HCT116 (cell line): ENCODE data around the gene OR14A2. TPM values are rescaled to one million over a fixed set of nuclear protein-coding genes. Genes with fewer than 3 reads are reported as not detected.

Source experiments
- ATAC-seq: fragments of 200-7000 bp; cut with Tn5 transposase; 2 replicates; pipeline ENCODE4 v1.9.1; 2020; ENCODE audit warnings: mild to moderate bottlenecking, moderate library complexity
- BruUV-seq: library from RNA; stranded (reverse); fragments of 400-500 nt; replicated peaks from 2 replicates; lab custom pipeline; 2021; lab: Mats Ljungman, UMichigan
- CTCF ChIA-PET: fragments of 300-600 bp; sonication (Branson Sonifier 250); formaldehyde crosslinking; loops from one replicate; lab custom pipeline; 2021; ENCODE audit warnings: antibody characterized with exemption; lab: Charles Lee
- POLR2A ChIA-PET: fragments of 300-600, 350-600 bp; sonication (Branson Sonifier 250); formaldehyde crosslinking; loops from one replicate; lab custom pipeline; 2021; ENCODE audit warnings: antibody characterized with exemption; lab: Charles Lee
- RAD21 ChIA-PET, 2 experiments: fragments of 300-600 bp; sonication (Branson Sonifier 250); formaldehyde crosslinking; loops; one replicate each; lab custom pipeline; 2023; ENCODE audit warnings: low total read pairs in 2 of 2; ENCODE audit not compliant: uncharacterized antibody in 2 of 2, unreplicated experiment in 2 of 2, low non-redundant PET in 1 of 2; lab: Charles Lee
- DNase-seq: peaks from one replicate; pipeline ENCODE4 v3.0.0-alpha.2; 2010; ENCODE audit warnings: low read depth, low spot score
- H2AFZ ChIP-seq: fragments of 200-600 bp; shearing (Covaris generic), sonication (generic); 2 replicates; pipeline ENCODE4 v1.6.1; 2017; ENCODE audit warnings: low read depth, mixed run types, mixed read lengths, antibody characterized with exemption, low read length; ENCODE audit not compliant: poor library complexity, severe bottlenecking
- H3K27ac ChIP-seq: 2 replicates; pipeline ENCODE4 v1.5.1; 2012; ENCODE audit warnings: low read depth, low read length
- H3K27me3 ChIP-seq: fragments of 200-600 bp; sonication (generic); 2 replicates; pipeline ENCODE4 v1.6.1; 2016; ENCODE audit warnings: mixed run types, low read length, mixed read lengths; ENCODE audit not compliant: insufficient read depth
- H3K36me3 ChIP-seq, 2 experiments: fragments of 200-500 bp in 1 of 2; fragments of 200-600 bp in 1 of 2; sonication (Bioruptor generic) in 1 of 2; sonication (generic) in 1 of 2; 2 replicates each; pipeline versions ENCODE4 v1.5.1 to v1.6.1; 2014 to 2016; ENCODE audit warnings: low read length in 2 of 2, inconsistent platforms in 1 of 2, mixed read lengths in 1 of 2, mixed run types in 1 of 2; ENCODE audit not compliant: insufficient read depth in 2 of 2, control insufficient read depth in 1 of 2
- H3K4me1 ChIP-seq, 2 experiments: fragments of 200-600 bp in 1 of 2; sonication (generic) in 1 of 2; 2 replicates each; pipeline versions ENCODE4 v1.5.1 to v1.6.1; 2012 to 2017; ENCODE audit warnings: low read length in 2 of 2, inconsistent platforms in 1 of 2, mild to moderate bottlenecking in 1 of 2, mixed read lengths in 1 of 2, mixed run types in 1 of 2, moderate library complexity in 1 of 2; ENCODE audit not compliant: insufficient read depth in 2 of 2, control insufficient read depth in 1 of 2
- H3K4me2 ChIP-seq: fragments of 200-600 bp; sonication (generic); 2 replicates; pipeline ENCODE4 v1.6.1; 2017; ENCODE audit warnings: mixed run types, low read length, mixed read lengths
- H3K4me3 ChIP-seq, 2 experiments: fragments of 200-600 bp in 1 of 2; sonication (generic) in 1 of 2; replicated peaks in 1 of 2; 2 replicates each; pipeline ENCODE4 v1.5.1; 2011 to 2016; ENCODE audit warnings: low read length in 2 of 2, control low read depth in 1 of 2, low read depth in 1 of 2, mild to moderate bottlenecking in 1 of 2, mixed read lengths in 1 of 2, mixed run types in 1 of 2
- H3K79me2 ChIP-seq: fragments of 200-600 bp; sonication (generic); 2 replicates; pipeline ENCODE4 v1.6.1; 2017; ENCODE audit warnings: mild to moderate bottlenecking, mixed run types, low read length, moderate library complexity, mixed read lengths; ENCODE audit not compliant: insufficient read depth
- H3K9ac ChIP-seq: fragments of 200-600 bp; sonication (generic); 2 replicates; pipeline ENCODE4 v1.6.1; 2016; ENCODE audit warnings: low read length, mixed read lengths
- H3K9me2 ChIP-seq: fragments of 200-600 bp; sonication (generic), shearing (Covaris generic); 2 replicates; pipeline ENCODE4 v1.6.1; 2017; ENCODE audit warnings: mixed run types, mild to moderate bottlenecking, moderate library complexity; ENCODE audit not compliant: insufficient read depth
- H3K9me3 ChIP-seq, 2 experiments: fragments of 200-500 bp in 1 of 2; fragments of 200-600 bp in 1 of 2; sonication (Bioruptor generic) in 1 of 2; sonication (generic) in 1 of 2; 2 replicates each; pipeline ENCODE4 v1.6.1; 2014 to 2017; ENCODE audit warnings: low read length in 2 of 2, mixed read lengths in 2 of 2, inconsistent platforms in 1 of 2, low read depth in 1 of 2, mild to moderate bottlenecking in 1 of 2, mixed run types in 1 of 2, moderate library complexity in 1 of 2; ENCODE audit not compliant: control insufficient read depth in 1 of 2, insufficient read depth in 1 of 2
- H4K20me1 ChIP-seq: fragments of 200-600 bp; sonication (generic), shearing (Covaris generic); 2 replicates; pipeline ENCODE4 v1.6.1; 2017; ENCODE audit warnings: mixed run types, mild to moderate bottlenecking, moderate library complexity; ENCODE audit not compliant: insufficient read depth
- CBX3 ChIP-seq: IDR thresholded peaks from 2 replicates; pipeline ENCODE4 v1.6.1; 2012; ENCODE audit warnings: low read depth
- EGR1 ChIP-seq: IDR thresholded peaks from 2 replicates; pipeline ENCODE4 v1.6.1; 2012; ENCODE audit warnings: low read depth
- ELF1 ChIP-seq: IDR thresholded peaks from 2 replicates; pipeline ENCODE4 v1.6.1; 2012; ENCODE audit warnings: low read depth, borderline replicate concordance
- EZH2 ChIP-seq: fragments of 200-600 bp; sonication (generic); IDR thresholded peaks from 2 replicates; pipeline ENCODE4 v1.6.1; 2017; ENCODE audit warnings: antibody characterized with exemption, mixed run types
- EZH2phosphoT487 ChIP-seq: fragments of 200-600 bp; IDR thresholded peaks from 2 replicates; pipeline ENCODE4 v1.6.1; 2018; ENCODE audit warnings: antibody characterized with exemption, borderline replicate concordance
- FOSL1 ChIP-seq: IDR thresholded peaks from 2 replicates; pipeline ENCODE4 v1.6.1; 2012; ENCODE audit warnings: low read depth
- JUND ChIP-seq: IDR thresholded peaks from 2 replicates; pipeline ENCODE4 v1.6.1; 2012
- POLR2A ChIP-seq: IDR thresholded peaks from 2 replicates; pipeline ENCODE4 v1.7.0; 2011; ENCODE audit warnings: borderline replicate concordance; ENCODE audit not compliant: insufficient read depth, insufficient read length; ENCODE audit errors: extremely low read depth
- POLR2AphosphoS5 ChIP-seq: IDR thresholded peaks from 2 replicates; pipeline ENCODE4 v1.6.1; 2011; ENCODE audit warnings: mild to moderate bottlenecking, low read depth, low read length, moderate library complexity
- SIN3A ChIP-seq: IDR thresholded peaks from 2 replicates; pipeline ENCODE4 v1.6.1; 2012; ENCODE audit warnings: low read depth
- SP1 ChIP-seq: IDR thresholded peaks from 2 replicates; pipeline ENCODE4 v1.6.1; 2012; ENCODE audit warnings: low read depth
- SRF ChIP-seq: IDR thresholded peaks from 2 replicates; pipeline ENCODE4 v1.6.1; 2012; ENCODE audit warnings: low read depth
- TCF7L2 ChIP-seq: IDR thresholded peaks from 2 replicates; pipeline ENCODE4 v1.7.0; 2011; ENCODE audit warnings: borderline replicate concordance, inconsistent platforms; ENCODE audit not compliant: insufficient read depth, insufficient read length; ENCODE audit errors: extremely low read depth
- YY1 ChIP-seq: IDR thresholded peaks from 2 replicates; pipeline ENCODE4 v1.6.1; 2011; ENCODE audit warnings: low read length, low read depth, moderate library complexity, mild to moderate bottlenecking; ENCODE audit not compliant: insufficient replicate concordance; ENCODE audit errors: extremely low read depth
- ZFX ChIP-seq: fragments of 450-650 bp; IDR thresholded peaks from 2 replicates; pipeline ENCODE4 v1.6.1; 2017
- intact Hi-C: fragments of 100-400 bp; cut with micrococcal nuclease; formaldehyde crosslinking; loops from 2 replicates; pipeline ENCODE4 v1.10.0; 2022
- total RNA-seq: library from RNA; stranded (reverse); gene quantifications from one replicate; pipeline ENCODE4 v1.2.1, GENCODE V29; 2021; ENCODE audit not compliant: unreplicated experiment
- TF ChIP-seq, protein P1 (sequence below): IDR thresholded peaks from 2 replicates; pipeline ENCODE4 v1.6.1; 2011; ENCODE audit warnings: mild to moderate bottlenecking, low read length, moderate library complexity; ENCODE audit not compliant: insufficient replicate concordance; ENCODE audit errors: extremely low read depth
- TF ChIP-seq, protein P2 (sequence below): IDR thresholded peaks from 2 replicates; pipeline ENCODE4 v1.6.1; 2012
- TF ChIP-seq, protein P3 (sequence below): IDR thresholded peaks from 2 replicates; pipeline ENCODE4 v1.6.1; 2012; ENCODE audit warnings: low read depth
- TF ChIP-seq, protein P4 (sequence below), 3 experiments: fragments of 200-600 bp in 1 of 3; sonication (generic) in 1 of 3; IDR thresholded peaks in 2 of 3; conservative IDR thresholded peaks in 1 of 3; 2 replicates each; pipeline ENCODE4 v1.5.1; 2012 to 2017; ENCODE audit warnings: low read depth in 2 of 3, low read length in 2 of 3, antibody characterized with exemption in 1 of 3, borderline replicate concordance in 1 of 3, control low read depth in 1 of 3, mild to moderate bottlenecking in 1 of 3, mixed read lengths in 1 of 3, mixed run types in 1 of 3, moderate library complexity in 1 of 3; ENCODE audit not compliant: insufficient read depth in 1 of 3
- TF ChIP-seq, protein P5 (sequence below): IDR thresholded peaks from 2 replicates; pipeline ENCODE4 v1.6.1; 2012

The OR14A2 gene
- total RNA-seq, 1 experiment from 2014 or later: not detected

DNA sequence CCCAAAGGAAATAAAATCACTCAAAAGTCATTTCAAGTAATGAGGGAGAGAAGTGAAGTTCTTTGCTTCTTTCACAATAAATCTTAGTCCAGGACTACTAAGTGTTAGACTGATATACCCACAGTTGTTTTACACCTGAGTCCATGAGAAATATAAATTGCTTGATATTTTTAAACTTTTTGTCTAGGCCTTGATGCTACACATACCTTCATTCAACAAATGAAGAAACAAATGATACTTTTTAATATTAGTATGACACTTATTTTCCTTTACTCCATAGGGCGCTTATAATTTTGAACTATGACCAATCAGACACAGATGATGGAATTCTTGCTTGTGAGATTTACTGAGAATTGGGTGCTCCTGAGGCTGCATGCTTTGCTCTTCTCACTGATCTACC, 9.6 kb downstream of the OR14A2 start, which contains the start of gene OR14K1:
Gene OR14K1, plus strand, starts transcription at position 301 of the 400 bp plus-strand sequence. Its CDS starts 0 bp downstream, at position 301.
- H3K27me3 ChIP-seq: no peaks in the 10 kb centered on the region
- no peaks in the 10 kb centered on the region for H3K79me2 ChIP-seq
- H3K9me3 ChIP-seq: peaks cover 14 to 29% of the 10 kb centered on the region in 2 experiments; a peak in 2 of 4 replicates
- no peak within 1 kb of the TSS for H3K27ac ChIP-seq
- DNase-seq: no peak
- no peak for ATAC-seq
- no peaks in the 10 kb centered on the region for H3K36me3 ChIP-seq
- H3K9ac ChIP-seq: no peak within 1 kb of the TSS
- no TSS peak for BruUV-seq
- no peak within 1 kb of the TSS for H3K4me2 ChIP-seq
- no peaks in the 10 kb centered on the region for H3K9me2 ChIP-seq
- no peaks in the 10 kb centered on the region for H4K20me1 ChIP-seq
- H3K4me1 ChIP-seq: no peaks in the 10 kb centered on the region
- ChIA-PET POLR2A (no interaction called here), RAD21 (no interaction called here), CTCF (no interaction called here)
- H3K4me3 ChIP-seq: no peak within 1 kb of the TSS
- TF ChIP-seq, protein P1, sequence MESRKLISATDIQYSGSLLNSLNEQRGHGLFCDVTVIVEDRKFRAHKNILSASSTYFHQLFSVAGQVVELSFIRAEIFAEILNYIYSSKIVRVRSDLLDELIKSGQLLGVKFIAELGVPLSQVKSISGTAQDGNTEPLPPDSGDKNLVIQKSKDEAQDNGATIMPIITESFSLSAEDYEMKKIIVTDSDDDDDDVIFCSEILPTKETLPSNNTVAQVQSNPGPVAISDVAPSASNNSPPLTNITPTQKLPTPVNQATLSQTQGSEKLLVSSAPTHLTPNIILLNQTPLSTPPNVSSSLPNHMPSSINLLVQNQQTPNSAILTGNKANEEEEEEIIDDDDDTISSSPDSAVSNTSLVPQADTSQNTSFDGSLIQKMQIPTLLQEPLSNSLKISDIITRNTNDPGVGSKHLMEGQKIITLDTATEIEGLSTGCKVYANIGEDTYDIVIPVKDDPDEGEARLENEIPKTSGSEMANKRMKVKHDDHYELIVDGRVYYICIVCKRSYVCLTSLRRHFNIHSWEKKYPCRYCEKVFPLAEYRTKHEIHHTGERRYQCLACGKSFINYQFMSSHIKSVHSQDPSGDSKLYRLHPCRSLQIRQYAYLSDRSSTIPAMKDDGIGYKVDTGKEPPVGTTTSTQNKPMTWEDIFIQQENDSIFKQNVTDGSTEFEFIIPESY: no peak
- TF ChIP-seq POLR2A: no peak
- TF ChIP-seq ELF1: no peak
- no peak for TF ChIP-seq FOSL1
- TF ChIP-seq POLR2AphosphoS5: no peak
- TF ChIP-seq EZH2phosphoT487: no peak
- TF ChIP-seq, protein P2, sequence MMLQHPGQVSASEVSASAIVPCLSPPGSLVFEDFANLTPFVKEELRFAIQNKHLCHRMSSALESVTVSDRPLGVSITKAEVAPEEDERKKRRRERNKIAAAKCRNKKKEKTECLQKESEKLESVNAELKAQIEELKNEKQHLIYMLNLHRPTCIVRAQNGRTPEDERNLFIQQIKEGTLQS: no peak
- TF ChIP-seq EGR1: no peak
- TF ChIP-seq ZFX: no peak
- TF ChIP-seq, protein P3, sequence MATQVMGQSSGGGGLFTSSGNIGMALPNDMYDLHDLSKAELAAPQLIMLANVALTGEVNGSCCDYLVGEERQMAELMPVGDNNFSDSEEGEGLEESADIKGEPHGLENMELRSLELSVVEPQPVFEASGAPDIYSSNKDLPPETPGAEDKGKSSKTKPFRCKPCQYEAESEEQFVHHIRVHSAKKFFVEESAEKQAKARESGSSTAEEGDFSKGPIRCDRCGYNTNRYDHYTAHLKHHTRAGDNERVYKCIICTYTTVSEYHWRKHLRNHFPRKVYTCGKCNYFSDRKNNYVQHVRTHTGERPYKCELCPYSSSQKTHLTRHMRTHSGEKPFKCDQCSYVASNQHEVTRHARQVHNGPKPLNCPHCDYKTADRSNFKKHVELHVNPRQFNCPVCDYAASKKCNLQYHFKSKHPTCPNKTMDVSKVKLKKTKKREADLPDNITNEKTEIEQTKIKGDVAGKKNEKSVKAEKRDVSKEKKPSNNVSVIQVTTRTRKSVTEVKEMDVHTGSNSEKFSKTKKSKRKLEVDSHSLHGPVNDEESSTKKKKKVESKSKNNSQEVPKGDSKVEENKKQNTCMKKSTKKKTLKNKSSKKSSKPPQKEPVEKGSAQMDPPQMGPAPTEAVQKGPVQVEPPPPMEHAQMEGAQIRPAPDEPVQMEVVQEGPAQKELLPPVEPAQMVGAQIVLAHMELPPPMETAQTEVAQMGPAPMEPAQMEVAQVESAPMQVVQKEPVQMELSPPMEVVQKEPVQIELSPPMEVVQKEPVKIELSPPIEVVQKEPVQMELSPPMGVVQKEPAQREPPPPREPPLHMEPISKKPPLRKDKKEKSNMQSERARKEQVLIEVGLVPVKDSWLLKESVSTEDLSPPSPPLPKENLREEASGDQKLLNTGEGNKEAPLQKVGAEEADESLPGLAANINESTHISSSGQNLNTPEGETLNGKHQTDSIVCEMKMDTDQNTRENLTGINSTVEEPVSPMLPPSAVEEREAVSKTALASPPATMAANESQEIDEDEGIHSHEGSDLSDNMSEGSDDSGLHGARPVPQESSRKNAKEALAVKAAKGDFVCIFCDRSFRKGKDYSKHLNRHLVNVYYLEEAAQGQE: no peak
- no peak for TF ChIP-seq EZH2
- TF ChIP-seq YY1: no peak
- no peak for TF ChIP-seq SP1
- no peak for TF ChIP-seq SIN3A
- TF ChIP-seq CBX3: no peak
- TF ChIP-seq, protein P4, sequence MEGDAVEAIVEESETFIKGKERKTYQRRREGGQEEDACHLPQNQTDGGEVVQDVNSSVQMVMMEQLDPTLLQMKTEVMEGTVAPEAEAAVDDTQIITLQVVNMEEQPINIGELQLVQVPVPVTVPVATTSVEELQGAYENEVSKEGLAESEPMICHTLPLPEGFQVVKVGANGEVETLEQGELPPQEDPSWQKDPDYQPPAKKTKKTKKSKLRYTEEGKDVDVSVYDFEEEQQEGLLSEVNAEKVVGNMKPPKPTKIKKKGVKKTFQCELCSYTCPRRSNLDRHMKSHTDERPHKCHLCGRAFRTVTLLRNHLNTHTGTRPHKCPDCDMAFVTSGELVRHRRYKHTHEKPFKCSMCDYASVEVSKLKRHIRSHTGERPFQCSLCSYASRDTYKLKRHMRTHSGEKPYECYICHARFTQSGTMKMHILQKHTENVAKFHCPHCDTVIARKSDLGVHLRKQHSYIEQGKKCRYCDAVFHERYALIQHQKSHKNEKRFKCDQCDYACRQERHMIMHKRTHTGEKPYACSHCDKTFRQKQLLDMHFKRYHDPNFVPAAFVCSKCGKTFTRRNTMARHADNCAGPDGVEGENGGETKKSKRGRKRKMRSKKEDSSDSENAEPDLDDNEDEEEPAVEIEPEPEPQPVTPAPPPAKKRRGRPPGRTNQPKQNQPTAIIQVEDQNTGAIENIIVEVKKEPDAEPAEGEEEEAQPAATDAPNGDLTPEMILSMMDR (IDR thresholded peaks at IDR 0.05 in 2 of 3, conservative IDR thresholded peaks at IDR 0.05 in 1 of 3; ENCODE audit: borderline replicate concordance in 1 of 3, insufficient read depth in 1 of 3, low read depth in 2 of 3, low read length in 2 of 3): no peak
- TF ChIP-seq, protein P5, sequence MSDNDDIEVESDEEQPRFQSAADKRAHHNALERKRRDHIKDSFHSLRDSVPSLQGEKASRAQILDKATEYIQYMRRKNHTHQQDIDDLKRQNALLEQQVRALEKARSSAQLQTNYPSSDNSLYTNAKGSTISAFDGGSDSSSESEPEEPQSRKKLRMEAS: no peak
- no peak for TF ChIP-seq JUND
- TF ChIP-seq SRF: no peak
- TF ChIP-seq TCF7L2: no peak
- intact Hi-C loops: no loop called here
- H2AFZ ChIP-seq: no peak within 1 kb of the TSS
